ENCODE measurements around the gene SH3RF2. TPM values are rescaled to one million over a fixed set of nuclear protein-coding genes. Genes with fewer than 3 reads are reported as not detected.

SH3RF2 gene
- polyA plus RNA-seq, 3 donors = not detected

- H4K20me1 ChIP-seq (ENCODE audit: insufficient read depth, low read length) = no peaks in the 10 kb centered on the region
- Mint-ChIP-seq H3K27me3 (ENCODE audit: low read depth in 3 of 3) (peaks cover 0 to 6% (median 2%) of the 10 kb centered on the region in 3 donors), H3K9me3 (no peaks in the 10 kb centered on the region), H3K4me3 (no peak overlapping the region), H3K36me3 (no peaks in the 10 kb centered on the region), H3K27ac (no peak overlapping the region), H3K4me1 (peaks cover 4% of the 10 kb centered on the region)
- H3K4me1 ChIP-seq (ENCODE audit: control insufficient read depth in 1 of 2, insufficient read depth in 2 of 2, low read length in 2 of 2) = peaks cover 4 to 5% of the 10 kb centered on the region in 2 donors
- no peak overlapping the region for H3K4me3 ChIP-seq (replicated peaks in 1 of 3; ENCODE audit: low read depth in 2 of 3, low read length in 3 of 3)
- intact Hi-C loops (cut with micrococcal nuclease) = no loop called here
- no peak overlapping the region for H2AFZ ChIP-seq (ENCODE audit: insufficient read depth, low read depth, low read length, poor library complexity, severe bottlenecking)
- TF ChIP-seq CTCF (IDR thresholded peaks at IDR 0.05) = no peak
- no peak overlapping the region for H3K9ac ChIP-seq (ENCODE audit: insufficient read depth, low read length, poor library complexity, severe bottlenecking)
- no peak overlapping the region for H3K27ac ChIP-seq (ENCODE audit: low read depth in 1 of 2, low read length in 2 of 2)
- H3K4me2 ChIP-seq (replicated peaks; ENCODE audit: extremely low read depth, low read length, poor library complexity, severe bottlenecking) = no peak overlapping the region
- WGBS (ENCODE audit: insufficient coverage) = no CpG with 5 or more reads among the region's 4 CpGs
- H3K27me3 ChIP-seq (ENCODE audit: control insufficient read depth in 2 of 2, insufficient read depth in 2 of 2, low read length in 2 of 2) = no peaks in the 10 kb centered on the region
- no peaks in the 10 kb centered on the region for H3K9me3 ChIP-seq (replicated peaks in 1 of 2; ENCODE audit: control insufficient read depth in 1 of 2, insufficient read depth in 1 of 2, low read length in 2 of 2)
- H3K79me2 ChIP-seq (ENCODE audit: insufficient read depth, low read length) = no peaks in the 10 kb centered on the region
- no peaks in the 10 kb centered on the region for H3K36me3 ChIP-seq (replicated peaks in 1 of 2; ENCODE audit: control insufficient read depth in 1 of 2, insufficient read depth in 2 of 2, low read length in 2 of 2)
- DNase-seq = no peak
Measured at GRCh38 chr5:146071171-146071570, 134.8 kb downstream of the SH3RF2 start.

GRCh38 chr5:146072595-146072994, 136.2 kb downstream of the SH3RF2 start:
- Mint-ChIP-seq H3K4me3 (no peak overlapping the region), H3K4me1 (peaks cover 12% of the 10 kb centered on the region), H3K27ac (no peak overlapping the region), H3K9me3 (no peaks in the 10 kb centered on the region), H3K36me3 (no peaks in the 10 kb centered on the region), H3K27me3 (ENCODE audit: low read depth in 3 of 3) (peaks cover 0 to 6% (median 2%) of the 10 kb centered on the region in 3 donors)
- H3K9ac ChIP-seq (ENCODE audit: insufficient read depth, low read length, poor library complexity, severe bottlenecking) = no peak overlapping the region
- H3K36me3 ChIP-seq (replicated peaks in 1 of 2; ENCODE audit: control insufficient read depth in 1 of 2, insufficient read depth in 2 of 2, low read length in 2 of 2) = no peaks in the 10 kb centered on the region
- intact Hi-C loops (cut with micrococcal nuclease) = no loop called here
- H4K20me1 ChIP-seq (ENCODE audit: insufficient read depth, low read length) = no peaks in the 10 kb centered on the region
- no peak overlapping the region for H3K4me3 ChIP-seq (replicated peaks in 1 of 3; ENCODE audit: low read depth in 2 of 3, low read length in 3 of 3)
- peaks cover 8 to 11% of the 10 kb centered on the region in 2 donors for H3K4me1 ChIP-seq (ENCODE audit: control insufficient read depth in 1 of 2, insufficient read depth in 2 of 2, low read length in 2 of 2)
- DNase-seq = no peak
- no peaks in the 10 kb centered on the region for H3K79me2 ChIP-seq (ENCODE audit: insufficient read depth, low read length)
- no peaks in the 10 kb centered on the region for H3K9me3 ChIP-seq (replicated peaks in 1 of 2; ENCODE audit: control insufficient read depth in 1 of 2, insufficient read depth in 1 of 2, low read length in 2 of 2)
- no peak overlapping the region for H3K4me2 ChIP-seq (replicated peaks; ENCODE audit: extremely low read depth, low read length, poor library complexity, severe bottlenecking)
- WGBS (ENCODE audit: insufficient coverage) = 67% methylated on average over 1 of the region's 2 CpGs
- no peaks in the 10 kb centered on the region for H3K27me3 ChIP-seq (ENCODE audit: control insufficient read depth in 2 of 2, insufficient read depth in 2 of 2, low read length in 2 of 2)
- no peak for TF ChIP-seq CTCF (IDR thresholded peaks at IDR 0.05)
- H2AFZ ChIP-seq (ENCODE audit: insufficient read depth, low read depth, low read length, poor library complexity, severe bottlenecking) = no peak overlapping the region
- no peak overlapping the region for H3K27ac ChIP-seq (ENCODE audit: low read depth in 1 of 2, low read length in 2 of 2)

Data from CD14-positive monocyte (primary cell).